DND-41 (cell line): Measurements from ENCODE around the gene PON3.

ENCODE experiments used
- ATAC-seq: fragments of 200-7000 bp; cut with Tn5 transposase; 3 replicates; pipeline ENCODE4 v1.9.1; 2021; ENCODE audit warnings: low read depth; ENCODE audit not compliant: insufficient read depth
- DNase-seq: peaks from one replicate; pipeline ENCODE4 v3.0.0-alpha.2; 2020
- H2AFZ ChIP-seq: 2 replicates; pipeline ENCODE4 v1.6.0; 2012; ENCODE audit warnings: low read depth, low read length
- H3K27ac ChIP-seq: 2 replicates; pipeline ENCODE4 v1.5.1; 2012; ENCODE audit warnings: low read length, inconsistent platforms
- H3K27me3 ChIP-seq: fragments of 200-600 bp; sonication (generic); 2 replicates; pipeline ENCODE4 v1.6.0; 2012; ENCODE audit warnings: low read length, mild to moderate bottlenecking, inconsistent platforms; ENCODE audit not compliant: insufficient read depth, poor library complexity
- H3K36me3 ChIP-seq: 2 replicates; pipeline ENCODE4 v1.5.1; 2012; ENCODE audit warnings: low read length, inconsistent platforms; ENCODE audit not compliant: insufficient read depth
- H3K4me1 ChIP-seq: 2 replicates; pipeline ENCODE4 v1.5.1; 2012; ENCODE audit warnings: mild to moderate bottlenecking, low read length; ENCODE audit not compliant: insufficient read depth
- H3K4me2 ChIP-seq: 2 replicates; pipeline ENCODE4 v1.6.0; 2012; ENCODE audit warnings: mild to moderate bottlenecking, moderate library complexity, low read length, inconsistent platforms; ENCODE audit not compliant: insufficient read depth
- H3K4me3 ChIP-seq, 2 experiments: fragments of 200-600 bp in 1 of 2; shearing (Covaris generic) in 1 of 2; 2 replicates each; pipeline ENCODE4 v1.5.1; 2012 to 2016; ENCODE audit warnings: inconsistent platforms in 2 of 2, low read length in 2 of 2, mild to moderate bottlenecking in 2 of 2, low read depth in 1 of 2, moderate library complexity in 1 of 2
- H3K79me2 ChIP-seq: 2 replicates; pipeline ENCODE4 v1.6.0; 2012; ENCODE audit warnings: low read length, inconsistent platforms; ENCODE audit not compliant: insufficient read depth
- H3K9ac ChIP-seq: 2 replicates; pipeline ENCODE4 v1.6.0; 2012; ENCODE audit warnings: low read depth, mild to moderate bottlenecking, inconsistent platforms, low read length, moderate library complexity
- H3K9me3 ChIP-seq: 2 replicates; pipeline ENCODE4 v1.5.1; 2012; ENCODE audit warnings: low read length, moderate library complexity, mild to moderate bottlenecking, inconsistent platforms; ENCODE audit not compliant: insufficient read depth, severe bottlenecking
- H4K20me1 ChIP-seq: 2 replicates; pipeline ENCODE4 v1.6.0; 2012; ENCODE audit warnings: low read length; ENCODE audit not compliant: insufficient read depth
- CTCF ChIP-seq: IDR thresholded peaks from 2 replicates; pipeline ENCODE4 v1.5.1; 2012; ENCODE audit warnings: borderline replicate concordance, low read length, moderate library complexity, mild to moderate bottlenecking; ENCODE audit not compliant: poor library complexity, severe bottlenecking; ENCODE audit errors: extremely low read depth
- EZH2 ChIP-seq: IDR thresholded peaks from 3 replicates; pipeline ENCODE4 v1.6.1; 2012; ENCODE audit warnings: borderline replicate concordance, low read depth, mild to moderate bottlenecking, moderate library complexity, low read length, inconsistent platforms; ENCODE audit not compliant: severe bottlenecking

PON3 gene

GRCh38 chr7:95342642-95343307 lies 53.4 kb downstream of the PON3 start:
- no peak overlapping the region for H3K27ac ChIP-seq
- no peak overlapping the region for H3K4me2 ChIP-seq
- no peaks in the 10 kb centered on the region for H3K36me3 ChIP-seq
- no peaks in the 10 kb centered on the region for H3K27me3 ChIP-seq
- no peaks in the 10 kb centered on the region for H4K20me1 ChIP-seq
- H3K9ac ChIP-seq: no peak overlapping the region
- no peaks in the 10 kb centered on the region for H3K4me1 ChIP-seq
- no peak overlapping the region for H2AFZ ChIP-seq
- DNase-seq: no peak
- no peaks in the 10 kb centered on the region for H3K9me3 ChIP-seq
- H3K79me2 ChIP-seq: no peaks in the 10 kb centered on the region
- no peak overlapping the region for H3K4me3 ChIP-seq
- 0 out of 3 replicates have a peak, but pooled peaks have one; percentile 19 for ATAC-seq
- TF ChIP-seq EZH2 (no peak), CTCF (peak; percentile 24)

- no peak overlapping the region for H3K4me3 ChIP-seq
- no peak overlapping the region for H2AFZ ChIP-seq
- H3K9me3 ChIP-seq: no peaks in the 10 kb centered on the region
- no peak overlapping the region for H3K9ac ChIP-seq
- H3K4me1 ChIP-seq: no peaks in the 10 kb centered on the region
- H4K20me1 ChIP-seq: no peaks in the 10 kb centered on the region
- H3K36me3 ChIP-seq: no peaks in the 10 kb centered on the region
- ATAC-seq: no peak
- H3K27ac ChIP-seq: no peak overlapping the region
- H3K27me3 ChIP-seq: no peaks in the 10 kb centered on the region
- no peaks in the 10 kb centered on the region for H3K79me2 ChIP-seq
- DNase-seq: no peak
- H3K4me2 ChIP-seq: no peak overlapping the region
- TF ChIP-seq EZH2: no peak
- TF ChIP-seq CTCF: no peak
Observed at GRCh38 chr7:95342029-95342428, 54.1 kb downstream of the PON3 start.

- H4K20me1 ChIP-seq: no peaks in the 10 kb centered on the region
- H2AFZ ChIP-seq: no peak overlapping the region
- no peaks in the 10 kb centered on the region for H3K79me2 ChIP-seq
- TF ChIP-seq CTCF (no peak), EZH2 (no peak)
- no peak overlapping the region for H3K4me3 ChIP-seq
- H3K9me3 ChIP-seq: no peaks in the 10 kb centered on the region
- DNase-seq: no peak
- no peak overlapping the region for H3K27ac ChIP-seq
- H3K27me3 ChIP-seq: no peaks in the 10 kb centered on the region
- no peak overlapping the region for H3K9ac ChIP-seq
- H3K36me3 ChIP-seq: no peaks in the 10 kb centered on the region
- no peak for ATAC-seq
- no peak overlapping the region for H3K4me2 ChIP-seq
- no peaks in the 10 kb centered on the region for H3K4me1 ChIP-seq
Observed at GRCh38 chr7:95340491-95340890, 55.7 kb downstream of the PON3 start.
